GM23338 (cell line): ENCODE results near the gene PTPA.

Experiments
- CREB1 ChIP-seq: fragments of 250-450 bp; sonication (Bioruptor Pico); IDR thresholded peaks from 2 replicates; pipeline ENCODE4 v1.5.0; 2020; ENCODE audit warnings: low read depth, mild to moderate bottlenecking, moderate library complexity
- CTCF ChIP-seq, 2 experiments: fragments of 200-600 bp in 1 of 2; sonication (generic) in 1 of 2; conservative IDR thresholded peaks; 2 replicates each; pipeline versions ENCODE4 v1.5.1 to v1.6.1; 2016 to 2017; ENCODE audit warnings: antibody characterized with exemption in 2 of 2, low read depth in 2 of 2, mild to moderate bottlenecking in 2 of 2, moderate library complexity in 1 of 2
- ETS1 ChIP-seq: IDR thresholded peaks from 2 replicates; pipeline ENCODE4 v1.6.1; 2016; ENCODE audit warnings: antibody characterized with exemption
- EZH2 ChIP-seq: fragments of 200-600 bp; sonication (generic); IDR thresholded peaks from one replicate; pipeline ENCODE4 v1.8.0; 2017; ENCODE audit warnings: antibody characterized with exemption, mild to moderate bottlenecking, low read depth; ENCODE audit not compliant: unreplicated experiment
- EZH2phosphoT487 ChIP-seq: fragments of 200-600 bp; sonication (generic); IDR thresholded peaks from one replicate; pipeline ENCODE4 v1.8.1; 2018; ENCODE audit warnings: antibody characterized with exemption; ENCODE audit not compliant: unreplicated experiment
- JUNB ChIP-seq: IDR thresholded peaks from one replicate; pipeline ENCODE4 v1.6.1; 2016; ENCODE audit warnings: antibody characterized with exemption; ENCODE audit not compliant: unreplicated experiment
- POLR2AphosphoS5 ChIP-seq: IDR thresholded peaks from 2 replicates; pipeline ENCODE4 v1.6.1; 2016; ENCODE audit warnings: antibody characterized with exemption, low read depth
- REST ChIP-seq: IDR thresholded peaks from one replicate; pipeline ENCODE4 v1.6.1; 2018; ENCODE audit warnings: antibody characterized with exemption; ENCODE audit not compliant: unreplicated experiment
- ZNF462 ChIP-seq: fragments of 250-450 bp; sonication (Bioruptor Pico); IDR thresholded peaks from 2 replicates; pipeline ENCODE4 v1.5.0; 2020; ENCODE audit warnings: mild to moderate bottlenecking, moderate library complexity

GRCh38 chr9:129101279-129101678, 9.9 kb upstream of the PTPA start:
- TF ChIP-seq REST (no peak), CTCF (conservative IDR thresholded peaks at IDR 0.05; ENCODE audit: low read depth in 2 of 2) (no peak), POLR2AphosphoS5 (no peak), ETS1 (no peak), CREB1 (no peak), EZH2 (no peak), JUNB (no peak), ZNF462 (no peak), EZH2phosphoT487 (no peak)
